GM18907 (cell line): ENCODE results near the gene HDAC4.

Experiments used
- ATAC-seq: cut with Tn5 transposase; IDR thresholded peaks from one replicate; pipeline ENCODE4 v1.9.1; 2021; ENCODE audit warnings: mild to moderate bottlenecking, moderate library complexity; ENCODE audit not compliant: unreplicated experiment

HDAC4 gene

GRCh38 chr2:239398521-239398921, 2.3 kb downstream of the HDAC4 start:
- no peak for ATAC-seq

DNA sequence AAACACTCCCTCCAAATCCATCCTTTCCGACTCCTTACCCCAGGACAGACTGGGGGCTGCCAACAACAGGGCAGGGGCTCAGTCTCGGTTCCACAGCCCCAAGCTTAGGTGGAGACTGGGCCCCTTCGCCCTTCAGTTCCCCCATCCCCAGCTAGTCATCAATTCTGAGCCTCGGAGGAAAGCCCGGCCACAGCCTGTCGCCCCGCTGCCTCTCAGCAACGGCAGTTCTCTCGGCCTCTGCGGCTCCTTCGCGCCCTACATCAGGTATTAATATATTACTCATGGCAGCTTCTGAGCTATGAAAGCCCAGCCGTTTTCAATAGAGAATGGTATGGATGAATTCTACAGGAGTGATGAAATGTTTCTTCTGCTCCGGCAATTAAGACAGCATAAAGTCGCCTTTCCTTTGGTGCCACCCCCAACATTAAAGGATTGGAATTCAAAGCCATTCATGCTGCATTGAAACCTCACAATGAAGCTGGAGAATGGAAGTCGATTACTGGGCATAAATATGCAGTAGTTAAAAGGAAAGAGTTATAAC, 2.8 kb downstream of the HDAC4 start:
- ATAC-seq: no peak

DNA sequence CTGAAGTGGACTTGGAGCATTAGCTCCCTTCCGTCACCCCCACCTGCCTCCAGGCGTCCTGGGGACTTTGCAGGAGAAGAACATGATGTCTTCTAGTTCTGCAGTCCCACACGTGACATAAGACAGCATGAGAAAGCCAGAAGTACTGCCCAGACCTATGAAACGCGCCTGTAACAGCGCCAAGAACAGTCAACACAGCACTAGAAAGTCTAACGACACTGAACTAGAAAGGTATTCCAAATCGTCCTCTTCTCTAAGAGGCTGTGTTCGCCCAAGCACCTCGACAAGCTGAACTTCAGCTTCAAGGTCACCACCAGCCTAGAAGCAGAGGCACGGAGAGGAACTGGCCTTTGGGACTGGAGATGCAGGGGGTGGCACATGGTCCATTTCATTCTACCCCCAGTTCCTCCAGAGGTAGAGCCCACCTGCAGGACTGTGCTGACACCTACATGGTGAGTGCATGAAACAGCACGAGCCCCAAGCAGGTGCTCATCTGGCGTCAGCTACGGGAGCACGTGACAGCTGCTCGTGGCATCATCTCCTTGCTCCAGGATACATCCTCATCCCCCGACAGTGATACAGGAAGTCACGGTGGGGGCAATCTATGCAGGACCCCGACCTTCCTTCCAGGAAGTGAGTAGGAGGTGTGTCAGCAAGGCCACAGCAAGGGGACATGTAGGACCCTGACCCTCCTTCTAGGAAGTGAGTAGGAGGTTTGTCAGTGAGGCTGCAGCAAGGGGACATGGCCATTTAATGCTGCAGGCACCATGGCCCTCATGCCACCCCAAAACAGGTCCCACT, 3.7 kb downstream of the HDAC4 start:
- ATAC-seq: no peak

DNA sequence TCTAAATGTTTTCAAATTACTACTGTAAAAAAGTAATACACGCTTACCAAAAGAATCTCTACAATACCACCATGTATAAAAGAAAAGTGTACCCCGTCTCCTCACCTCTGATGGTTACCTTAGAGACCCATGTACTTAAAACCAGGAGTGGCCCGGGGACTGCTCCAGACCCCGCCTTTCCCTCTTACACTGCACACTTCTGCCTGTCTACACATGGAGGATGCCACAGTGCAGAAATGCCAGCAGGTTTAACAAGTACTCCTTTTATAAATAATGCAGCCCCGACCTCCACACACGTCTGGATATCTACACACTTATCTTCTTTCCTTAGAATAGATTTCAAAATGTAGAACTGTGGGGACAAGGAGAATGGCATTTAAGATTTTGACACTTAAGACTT, 5.3 kb downstream of the HDAC4 start:
- no peak for ATAC-seq

DNA sequence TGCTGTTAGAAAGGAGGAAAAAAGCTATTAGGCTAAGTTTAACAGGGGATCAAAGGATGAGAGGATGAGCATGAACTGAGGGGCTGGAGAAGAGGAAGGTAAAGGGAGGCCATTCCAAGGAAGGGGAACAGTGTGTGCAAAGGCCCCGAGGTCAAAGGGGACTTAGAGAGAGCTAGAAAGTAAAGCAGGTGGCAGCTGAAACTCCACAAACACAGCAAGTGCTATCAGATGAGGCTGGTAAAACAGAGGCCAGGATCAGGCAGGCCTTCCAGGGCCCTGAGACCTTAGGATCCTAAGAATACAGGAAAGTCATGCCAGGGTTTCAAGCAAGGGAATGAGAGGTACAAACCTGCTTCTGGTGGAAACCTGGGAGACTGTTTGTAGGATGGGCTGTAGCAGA, 5.8 kb downstream of the HDAC4 start:
- ATAC-seq: no peak

- ATAC-seq: no peak
Observed at GRCh38 chr2:239394346-239394945, 6.4 kb downstream of the HDAC4 start.

GRCh38 chr2:239393941-239394340, 6.9 kb downstream of the HDAC4 start:
- no peak for ATAC-seq

GRCh38 chr2:239393388-239393940, 7.4 kb downstream of the HDAC4 start:
- no peak for ATAC-seq

GRCh38 chr2:239392688-239393387, 8.0 kb downstream of the HDAC4 start:
- no peak for ATAC-seq

- no peak for ATAC-seq
Observed at GRCh38 chr2:239392072-239392357, 8.8 kb downstream of the HDAC4 start.

- ATAC-seq: no peak
Observed at GRCh38 chr2:239391286-239392071, 9.3 kb downstream of the HDAC4 start.

- no peak for ATAC-seq
Observed at GRCh38 chr2:239390546-239391285, 10.1 kb downstream of the HDAC4 start.

- ATAC-seq: no peak
Observed at GRCh38 chr2:239389414-239390329, 11.1 kb downstream of the HDAC4 start.

- ATAC-seq: no peak
Observed at GRCh38 chr2:239388236-239389151, 12.3 kb downstream of the HDAC4 start.

DNA sequence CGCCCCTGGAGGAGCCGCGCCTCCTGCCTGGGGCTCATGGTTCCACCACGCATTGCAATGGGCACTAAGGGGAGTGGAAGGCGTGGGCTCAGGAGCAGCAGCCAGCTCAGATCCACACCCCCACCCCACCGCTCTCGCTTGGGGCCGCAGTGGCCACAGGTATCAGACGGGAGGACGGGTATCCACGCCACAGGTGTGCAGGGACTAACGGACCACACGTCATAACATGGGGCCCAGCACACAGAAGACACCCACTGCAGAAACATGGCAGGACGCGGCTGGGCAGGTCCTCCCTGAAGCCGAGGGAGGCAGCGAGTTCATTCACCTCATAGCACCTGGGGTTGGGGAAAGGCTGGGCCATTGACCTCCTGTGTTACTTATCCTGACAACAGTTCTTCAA, 13.0 kb downstream of the HDAC4 start:
- ATAC-seq: no peak

GRCh38 chr2:239386872-239387445, 13.9 kb downstream of the HDAC4 start:
- ATAC-seq: no peak

GRCh38 chr2:239386001-239386670, 14.7 kb downstream of the HDAC4 start:
- ATAC-seq: no peak
